HEK293 (cell line): ENCODE measurements around the gene ATXN10.

ENCODE experiments used
- BCL6B ChIP-seq: fragments of 450-650 bp; formaldehyde crosslinking; IDR thresholded peaks from 2 replicates; pipeline ENCODE4 v1.5.1; 2017; ENCODE audit warnings: missing biosample characterization, missing genetic modification characterization
- CTCF ChIP-seq: fragments of 450-650 bp; formaldehyde crosslinking; IDR thresholded peaks from 2 replicates; pipeline ENCODE4 v1.5.1; 2016; ENCODE audit warnings: missing biosample characterization, missing genetic modification characterization
- GLIS2 ChIP-seq: fragments of 450-650 bp; formaldehyde crosslinking; IDR thresholded peaks from 2 replicates; pipeline ENCODE4 v1.5.1; 2016; ENCODE audit warnings: missing biosample characterization, missing genetic modification characterization
- HIC1 ChIP-seq: fragments of 450-650 bp; formaldehyde crosslinking; IDR thresholded peaks from 2 replicates; pipeline ENCODE4 v1.5.1; 2016; ENCODE audit warnings: missing biosample characterization, missing genetic modification characterization
- HOXC10 ChIP-seq: sonication (generic); formaldehyde crosslinking; IDR thresholded peaks from 2 replicates; pipeline ENCODE4 v1.8.1; 2023; ENCODE audit warnings: mild to moderate bottlenecking, missing genetic modification reagents
- KLF8 ChIP-seq: fragments of 450-650 bp; formaldehyde crosslinking; IDR thresholded peaks from 2 replicates; pipeline ENCODE4 v1.5.1; 2016; ENCODE audit warnings: missing biosample characterization, missing genetic modification characterization
- KLF9 ChIP-seq: fragments of 450-650 bp; formaldehyde crosslinking; IDR thresholded peaks from 2 replicates; pipeline ENCODE4 v1.5.1; 2016; ENCODE audit warnings: missing biosample characterization, missing genetic modification characterization, low read depth
- PRDM1 ChIP-seq: fragments of 450-650 bp; formaldehyde crosslinking; IDR thresholded peaks from 2 replicates; pipeline ENCODE4; 2016; ENCODE audit warnings: missing biosample characterization, missing genetic modification characterization
- ZBTB49 ChIP-seq: fragments of 450-650 bp; formaldehyde crosslinking; IDR thresholded peaks from 2 replicates; pipeline ENCODE4 v1.5.1; 2016; ENCODE audit warnings: missing biosample characterization, missing genetic modification characterization, low read depth
- ZFP3 ChIP-seq: fragments of 450-650 bp; formaldehyde crosslinking; IDR thresholded peaks from 2 replicates; pipeline ENCODE4 v1.5.1; 2016; ENCODE audit warnings: low read depth, missing biosample characterization, missing genetic modification characterization
- ZFP69B ChIP-seq: fragments of 450-650 bp; formaldehyde crosslinking; IDR thresholded peaks from 2 replicates; pipeline ENCODE4 v1.5.1; 2016; ENCODE audit warnings: missing biosample characterization, missing genetic modification characterization
- ZNF133 ChIP-seq: fragments of 450-650 bp; formaldehyde crosslinking; IDR thresholded peaks from 2 replicates; pipeline ENCODE4 v1.5.1; 2016; ENCODE audit warnings: missing biosample characterization, missing genetic modification characterization
- ZNF140 ChIP-seq: fragments of 450-650 bp; formaldehyde crosslinking; IDR thresholded peaks from 2 replicates; pipeline ENCODE4 v1.5.1; 2016; ENCODE audit warnings: missing biosample characterization, missing genetic modification characterization
- ZNF157 ChIP-seq: fragments of 450-650 bp; formaldehyde crosslinking; IDR thresholded peaks from 2 replicates; pipeline ENCODE4 v1.5.1; 2016; ENCODE audit warnings: missing biosample characterization, missing genetic modification characterization
- ZNF2 ChIP-seq: fragments of 450-650 bp; formaldehyde crosslinking; IDR thresholded peaks from 2 replicates; pipeline ENCODE4 v1.5.1; 2016; ENCODE audit warnings: missing biosample characterization, missing genetic modification characterization
- ZNF239 ChIP-seq: fragments of 450-650 bp; formaldehyde crosslinking; IDR thresholded peaks from 2 replicates; pipeline ENCODE4 v1.5.1; 2016; ENCODE audit warnings: missing biosample characterization, missing genetic modification characterization
- ZNF302 ChIP-seq: fragments of 450-650 bp; formaldehyde crosslinking; IDR thresholded peaks from 2 replicates; pipeline ENCODE4 v1.5.1; 2016; ENCODE audit warnings: missing biosample characterization, missing genetic modification characterization, low read depth
- ZNF37A ChIP-seq: fragments of 450-650 bp; IDR thresholded peaks from 2 replicates; pipeline ENCODE4 v1.5.1; 2018; ENCODE audit warnings: missing biosample characterization, missing genetic modification characterization
- ZNF473 ChIP-seq: fragments of 450-650 bp; formaldehyde crosslinking; IDR thresholded peaks from 2 replicates; pipeline ENCODE4 v1.5.1; 2017; ENCODE audit warnings: missing biosample characterization, missing genetic modification characterization
- ZNF514 ChIP-seq: fragments of 450-650 bp; formaldehyde crosslinking; IDR thresholded peaks from 2 replicates; pipeline ENCODE4 v1.5.1; 2016; ENCODE audit warnings: missing biosample characterization, missing genetic modification characterization
- ZNF561 ChIP-seq: fragments of 450-650 bp; IDR thresholded peaks from 2 replicates; pipeline ENCODE4 v1.5.1; 2018; ENCODE audit warnings: missing biosample characterization, missing genetic modification characterization, borderline replicate concordance
- ZNF610 ChIP-seq: fragments of 450-650 bp; formaldehyde crosslinking; IDR thresholded peaks from 2 replicates; pipeline ENCODE4 v1.5.1; 2016; ENCODE audit warnings: missing biosample characterization, missing genetic modification characterization, borderline replicate concordance
- ZNF626 ChIP-seq: fragments of 450-650 bp; sonication (Bioruptor Pico); formaldehyde crosslinking; IDR thresholded peaks from 2 replicates; pipeline ENCODE4 v1.5.1; 2018; ENCODE audit warnings: missing biosample characterization, missing genetic modification characterization, inconsistent platforms
- ZNF645 ChIP-seq: fragments of 450-650 bp; formaldehyde crosslinking; IDR thresholded peaks from 2 replicates; pipeline ENCODE4; 2016; ENCODE audit warnings: missing biosample characterization, missing genetic modification characterization
- ZNF660 ChIP-seq: fragments of 450-650 bp; IDR thresholded peaks from 2 replicates; pipeline ENCODE4 v1.5.1; 2018; ENCODE audit warnings: missing biosample characterization, mild to moderate bottlenecking, missing genetic modification characterization
- ZNF677 ChIP-seq: fragments of 450-650 bp; IDR thresholded peaks from 2 replicates; pipeline ENCODE4 v1.5.0; 2018; ENCODE audit warnings: missing biosample characterization, mild to moderate bottlenecking, missing genetic modification characterization, moderate library complexity
- ZNF692 ChIP-seq: fragments of 450-650 bp; formaldehyde crosslinking; IDR thresholded peaks from 2 replicates; pipeline ENCODE4 v1.5.1; 2016; ENCODE audit warnings: missing biosample characterization, missing genetic modification characterization
- ZNF830 ChIP-seq: fragments of 450-650 bp; IDR thresholded peaks from 2 replicates; pipeline ENCODE4 v1.5.0; 2018; ENCODE audit warnings: missing biosample characterization, missing genetic modification characterization, low read depth, mild to moderate bottlenecking, moderate library complexity
- ZSCAN4 ChIP-seq: fragments of 450-650 bp; formaldehyde crosslinking; IDR thresholded peaks from 2 replicates; pipeline ENCODE4 v1.5.1; 2017; ENCODE audit warnings: missing biosample characterization, missing genetic modification characterization

Gene ATXN10

GRCh38 chr22:45671783-45672563 lies at the start of gene ATXN10 (continued):
- no peak for TF ChIP-seq ZFP69B
- TF ChIP-seq ZNF302 (tag by site-specific recombination): no peak
- no peak for TF ChIP-seq ZNF473
- no peak for TF ChIP-seq ZNF645 (tag by site-specific recombination)
- no peak for TF ChIP-seq ZNF561 (tag by site-specific recombination)
- no peak for TF ChIP-seq ZNF626 (tag by site-specific recombination)
- TF ChIP-seq ZNF610 (tag by site-specific recombination): peak; percentile 94
- no peak for TF ChIP-seq ZNF133 (tag by site-specific recombination)
- no peak for TF ChIP-seq ZNF37A (tag by site-specific recombination)
- peak; percentile 45 for TF ChIP-seq ZNF692
- TF ChIP-seq PRDM1 (tag by site-specific recombination): no peak
- peak; percentile 25; the same call in 1 of the 2 replicates for TF ChIP-seq ZNF677
- TF ChIP-seq HIC1 (tag by site-specific recombination): peak; percentile 44; the same call in 1 of the 2 replicates
- TF ChIP-seq HOXC10: 0 out of 2 replicates have a peak, but pooled peaks have one; percentile 75
- no peak for TF ChIP-seq ZNF157 (tag by site-specific recombination)
- TF ChIP-seq KLF9 (tag by site-specific recombination): peak; percentile 78
- TF ChIP-seq ZSCAN4 (tag by site-specific recombination): no peak
- TF ChIP-seq ZNF140: no peak
- TF ChIP-seq ZNF660 (tag by site-specific recombination): peak; percentile 49; the same call in 1 of the 2 replicates
- no peak for TF ChIP-seq ZNF514 (tag by site-specific recombination)
- no peak for TF ChIP-seq GLIS2 (tag by site-specific recombination)
- peak; percentile 74; the same call in 1 of the 2 replicates for TF ChIP-seq ZNF2 (tag by site-specific recombination)
- TF ChIP-seq ZNF239 (tag by site-specific recombination): no peak
- TF ChIP-seq KLF8 (tag by site-specific recombination): peak; percentile 94
- no peak for TF ChIP-seq BCL6B (tag by site-specific recombination)
- TF ChIP-seq ZFP3 (tag by site-specific recombination): no peak
- TF ChIP-seq ZNF830 (tag by site-specific recombination): no peak
- no peak for TF ChIP-seq CTCF (tag by site-specific recombination)
- TF ChIP-seq ZBTB49 (tag by site-specific recombination): no peak
